ENCODE data around the gene NOL11. TPM values are rescaled to one million over a fixed set of nuclear protein-coding genes. Genes with fewer than 3 reads are reported as not detected.

Gene NOL11
- polyA plus RNA-seq, 1 of the 3 experiments (the other 2 are of a cell fraction), result 27.0 TPM

DNA sequence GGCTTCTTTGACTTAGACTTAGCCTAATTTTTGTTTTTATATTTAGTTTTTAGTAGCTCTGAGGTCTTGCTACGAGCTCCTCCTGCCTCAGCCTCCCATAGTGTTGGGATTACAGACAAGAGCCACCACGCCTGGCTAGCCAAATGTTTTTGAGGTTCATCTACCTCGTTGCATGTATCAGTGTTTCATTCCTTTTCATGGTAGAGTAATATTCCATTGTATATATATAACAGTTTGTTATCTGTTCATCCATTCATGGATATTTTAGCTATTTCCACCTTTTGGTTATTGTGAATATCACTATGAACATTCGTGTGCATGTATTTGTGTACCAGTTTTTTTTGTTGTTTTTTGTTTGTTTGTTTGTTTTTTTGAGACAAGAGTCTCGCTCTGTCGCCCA is 12.2 kb downstream of the NOL11 start:
- ChIA-PET CTCF (interaction anchor here (1.2 kb wide), 1 partner anchor 11 kb away, joined by 3 read pairs; no protein-coding TSS in a partner anchor), POLR2A (no interaction called here)
- Histone ChIP-seq H3K27ac (ENCODE audit: low read depth in 2 of 2, low read length in 1 of 2) (no peak overlapping the region), H3K9me2 (no peaks in the 10 kb centered on the region), H2AFZ (ENCODE audit: low read depth) (no peak overlapping the region), H3F3A (replicated peaks; ENCODE audit: insufficient read depth) (no peaks in the 10 kb centered on the region), H3K4me1 (ENCODE audit: control insufficient read depth in 1 of 2, insufficient read depth in 2 of 2, low read depth in 1 of 2, low read length in 1 of 2) (no peaks in the 10 kb centered on the region), H3K79me2 (ENCODE audit: insufficient read depth) (peaks cover 58% of the 10 kb centered on the region), H3K4me3 (ENCODE audit: low read depth in 2 of 2, low read length in 1 of 2) (no peak overlapping the region), H3K9ac (no peak overlapping the region), H4K20me1 (ENCODE audit: insufficient read depth) (no peaks in the 10 kb centered on the region), H3K4me2 (no peak overlapping the region), H3K27me3 (ENCODE audit: insufficient read depth) (no peaks in the 10 kb centered on the region), H3K9me3 (no peaks in the 10 kb centered on the region), H3K36me3 (replicated peaks in 1 of 2; ENCODE audit: control insufficient read depth in 1 of 2, insufficient read depth in 2 of 2, low read length in 1 of 2) (peaks cover 63 to 86% of the 10 kb centered on the region in 2 experiments)
- no peak for TF ChIP-seq EP300 (IDR thresholded peaks at IDR 0.05; ENCODE audit: borderline replicate concordance in 1 of 2, low read depth in 1 of 2, low read length in 1 of 2)
- no peak for TF ChIP-seq RAD21 (IDR thresholded peaks at IDR 0.05; ENCODE audit: low read length)
- TF ChIP-seq ELF1 (IDR thresholded peaks at IDR 0.05), result no peak
- TF ChIP-seq FOXM1 (IDR thresholded peaks at IDR 0.05; ENCODE audit: low read depth), result no peak
- no peak for TF ChIP-seq GATA2 (CRISPR knock-in tag; IDR thresholded peaks at IDR 0.05)
- TF ChIP-seq, protein P1, sequence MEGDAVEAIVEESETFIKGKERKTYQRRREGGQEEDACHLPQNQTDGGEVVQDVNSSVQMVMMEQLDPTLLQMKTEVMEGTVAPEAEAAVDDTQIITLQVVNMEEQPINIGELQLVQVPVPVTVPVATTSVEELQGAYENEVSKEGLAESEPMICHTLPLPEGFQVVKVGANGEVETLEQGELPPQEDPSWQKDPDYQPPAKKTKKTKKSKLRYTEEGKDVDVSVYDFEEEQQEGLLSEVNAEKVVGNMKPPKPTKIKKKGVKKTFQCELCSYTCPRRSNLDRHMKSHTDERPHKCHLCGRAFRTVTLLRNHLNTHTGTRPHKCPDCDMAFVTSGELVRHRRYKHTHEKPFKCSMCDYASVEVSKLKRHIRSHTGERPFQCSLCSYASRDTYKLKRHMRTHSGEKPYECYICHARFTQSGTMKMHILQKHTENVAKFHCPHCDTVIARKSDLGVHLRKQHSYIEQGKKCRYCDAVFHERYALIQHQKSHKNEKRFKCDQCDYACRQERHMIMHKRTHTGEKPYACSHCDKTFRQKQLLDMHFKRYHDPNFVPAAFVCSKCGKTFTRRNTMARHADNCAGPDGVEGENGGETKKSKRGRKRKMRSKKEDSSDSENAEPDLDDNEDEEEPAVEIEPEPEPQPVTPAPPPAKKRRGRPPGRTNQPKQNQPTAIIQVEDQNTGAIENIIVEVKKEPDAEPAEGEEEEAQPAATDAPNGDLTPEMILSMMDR (IDR thresholded peaks at IDR 0.05), result no peak
- no peak for TF ChIP-seq TAF1 (IDR thresholded peaks at IDR 0.05; ENCODE audit: borderline replicate concordance, low read depth, low read length)
- no peak for TF ChIP-seq FOSL2 (IDR thresholded peaks at IDR 0.05; ENCODE audit: borderline replicate concordance, low read depth)
- TF ChIP-seq, protein P2, sequence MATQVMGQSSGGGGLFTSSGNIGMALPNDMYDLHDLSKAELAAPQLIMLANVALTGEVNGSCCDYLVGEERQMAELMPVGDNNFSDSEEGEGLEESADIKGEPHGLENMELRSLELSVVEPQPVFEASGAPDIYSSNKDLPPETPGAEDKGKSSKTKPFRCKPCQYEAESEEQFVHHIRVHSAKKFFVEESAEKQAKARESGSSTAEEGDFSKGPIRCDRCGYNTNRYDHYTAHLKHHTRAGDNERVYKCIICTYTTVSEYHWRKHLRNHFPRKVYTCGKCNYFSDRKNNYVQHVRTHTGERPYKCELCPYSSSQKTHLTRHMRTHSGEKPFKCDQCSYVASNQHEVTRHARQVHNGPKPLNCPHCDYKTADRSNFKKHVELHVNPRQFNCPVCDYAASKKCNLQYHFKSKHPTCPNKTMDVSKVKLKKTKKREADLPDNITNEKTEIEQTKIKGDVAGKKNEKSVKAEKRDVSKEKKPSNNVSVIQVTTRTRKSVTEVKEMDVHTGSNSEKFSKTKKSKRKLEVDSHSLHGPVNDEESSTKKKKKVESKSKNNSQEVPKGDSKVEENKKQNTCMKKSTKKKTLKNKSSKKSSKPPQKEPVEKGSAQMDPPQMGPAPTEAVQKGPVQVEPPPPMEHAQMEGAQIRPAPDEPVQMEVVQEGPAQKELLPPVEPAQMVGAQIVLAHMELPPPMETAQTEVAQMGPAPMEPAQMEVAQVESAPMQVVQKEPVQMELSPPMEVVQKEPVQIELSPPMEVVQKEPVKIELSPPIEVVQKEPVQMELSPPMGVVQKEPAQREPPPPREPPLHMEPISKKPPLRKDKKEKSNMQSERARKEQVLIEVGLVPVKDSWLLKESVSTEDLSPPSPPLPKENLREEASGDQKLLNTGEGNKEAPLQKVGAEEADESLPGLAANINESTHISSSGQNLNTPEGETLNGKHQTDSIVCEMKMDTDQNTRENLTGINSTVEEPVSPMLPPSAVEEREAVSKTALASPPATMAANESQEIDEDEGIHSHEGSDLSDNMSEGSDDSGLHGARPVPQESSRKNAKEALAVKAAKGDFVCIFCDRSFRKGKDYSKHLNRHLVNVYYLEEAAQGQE (IDR thresholded peaks at IDR 0.05; ENCODE audit: low read depth, low read length), result no peak
- TF ChIP-seq, protein P3, sequence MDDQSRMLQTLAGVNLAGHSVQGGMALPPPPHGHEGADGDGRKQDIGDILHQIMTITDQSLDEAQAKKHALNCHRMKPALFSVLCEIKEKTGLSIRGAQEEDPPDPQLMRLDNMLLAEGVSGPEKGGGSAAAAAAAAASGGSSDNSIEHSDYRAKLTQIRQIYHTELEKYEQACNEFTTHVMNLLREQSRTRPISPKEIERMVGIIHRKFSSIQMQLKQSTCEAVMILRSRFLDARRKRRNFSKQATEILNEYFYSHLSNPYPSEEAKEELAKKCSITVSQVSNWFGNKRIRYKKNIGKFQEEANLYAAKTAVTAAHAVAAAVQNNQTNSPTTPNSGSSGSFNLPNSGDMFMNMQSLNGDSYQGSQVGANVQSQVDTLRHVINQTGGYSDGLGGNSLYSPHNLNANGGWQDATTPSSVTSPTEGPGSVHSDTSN (IDR thresholded peaks at IDR 0.05), result no peak
- no peak for TF ChIP-seq RFX5 (IDR thresholded peaks at IDR 0.05; ENCODE audit: low read length)
- TF ChIP-seq SIN3A (IDR thresholded peaks at IDR 0.05; ENCODE audit: borderline replicate concordance, low read depth, low read length), result no peak
- TF ChIP-seq, protein P4, sequence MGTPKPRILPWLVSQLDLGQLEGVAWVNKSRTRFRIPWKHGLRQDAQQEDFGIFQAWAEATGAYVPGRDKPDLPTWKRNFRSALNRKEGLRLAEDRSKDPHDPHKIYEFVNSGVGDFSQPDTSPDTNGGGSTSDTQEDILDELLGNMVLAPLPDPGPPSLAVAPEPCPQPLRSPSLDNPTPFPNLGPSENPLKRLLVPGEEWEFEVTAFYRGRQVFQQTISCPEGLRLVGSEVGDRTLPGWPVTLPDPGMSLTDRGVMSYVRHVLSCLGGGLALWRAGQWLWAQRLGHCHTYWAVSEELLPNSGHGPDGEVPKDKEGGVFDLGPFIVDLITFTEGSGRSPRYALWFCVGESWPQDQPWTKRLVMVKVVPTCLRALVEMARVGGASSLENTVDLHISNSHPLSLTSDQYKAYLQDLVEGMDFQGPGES (IDR thresholded peaks at IDR 0.05; ENCODE audit: low read depth, low read length), result no peak
- TF ChIP-seq ZBTB33 (IDR thresholded peaks at IDR 0.05; ENCODE audit: borderline replicate concordance, low read depth), result no peak
- TF ChIP-seq FOXJ3 (CRISPR knock-in tag; IDR thresholded peaks at IDR 0.05), result no peak
- TF ChIP-seq EZH2phosphoT487 (IDR thresholded peaks at IDR 0.05; ENCODE audit: borderline replicate concordance, low read depth), result no peak
- no peak for TF ChIP-seq NFIC (IDR thresholded peaks at IDR 0.05; ENCODE audit: borderline replicate concordance)
- no peak for DNase-seq
- WGBS (ENCODE audit: low lambda C conversion rate), result 97% methylated on average over 6 of the region's 6 CpGs

Measured in SK-N-SH (cell line).